ENCODE data around the gene IPO13.

The IPO13 gene

GRCh38 chr1:43991476-43992231 lies 44.9 kb downstream of the IPO13 start, which contains the start of gene CCDC24:
TSS of gene CCDC24 (plus strand) at chr1:43991599. CDS start at chr1:43991879, 280 bp downstream.
- DNase-seq, result peak; percentile 77

GRCh38 chr1:43992232-43992995 lies 45.7 kb downstream of the IPO13 start:
- DNase-seq, result no peak

- DNase-seq, result no peak
Observed at GRCh38 chr1:43993206-43993914, 46.6 kb downstream of the IPO13 start.

GRCh38 chr1:43994071-43994470 lies 47.3 kb downstream of the IPO13 start:
- no peak for DNase-seq

GRCh38 chr1:43994794-43995790 lies 48.3 kb downstream of the IPO13 start:
- peak; percentile 30 for DNase-seq

- DNase-seq, result no peak
Observed at GRCh38 chr1:43995984-43996732, 49.4 kb downstream of the IPO13 start.

GRCh38 chr1:43996733-43997115 lies 50.0 kb downstream of the IPO13 start:
- DNase-seq, result no peak

GRCh38 chr1:43997295-43997999 lies 50.7 kb downstream of the IPO13 start:
- DNase-seq, result no peak

- DNase-seq, result no peak
Observed at GRCh38 chr1:43998000-43998378, 51.2 kb downstream of the IPO13 start.

GRCh38 chr1:43999455-43999854 lies 52.7 kb downstream of the IPO13 start:
- DNase-seq, result no peak

- DNase-seq, result no peak
Observed at GRCh38 chr1:44000122-44000665, 53.4 kb downstream of the IPO13 start.

GRCh38 chr1:44002165-44002564 lies 55.4 kb downstream of the IPO13 start:
- DNase-seq, result no peak

GRCh38 chr1:44002606-44003157 lies 55.9 kb downstream of the IPO13 start:
- DNase-seq, result no peak

- no peak for DNase-seq
Observed at GRCh38 chr1:44008259-44008658, 61.5 kb downstream of the IPO13 start.

- DNase-seq, result no peak
Observed at GRCh38 chr1:44010935-44011471, 64.3 kb downstream of the IPO13 start.

GRCh38 chr1:44012404-44012803 lies 65.7 kb downstream of the IPO13 start:
- DNase-seq, result no peak

GRCh38 chr1:44012941-44013609 lies 66.3 kb downstream of the IPO13 start:
- DNase-seq, result no peak

- no peak for DNase-seq
Observed at GRCh38 chr1:44013949-44014348, 67.2 kb downstream of the IPO13 start.

- DNase-seq, result no peak
Observed at GRCh38 chr1:44014365-44015104, 67.8 kb downstream of the IPO13 start.

Data from HCEC 1CT (cell line).